HG03342 (cell line): ENCODE data around the gene TCF7L2.

ENCODE experiments used
- ATAC-seq: cut with Tn5 transposase; IDR thresholded peaks from one replicate; pipeline ENCODE4 v1.9.1; 2021; ENCODE audit warnings: mild to moderate bottlenecking, moderate library complexity; ENCODE audit not compliant: unreplicated experiment

Gene TCF7L2

DNA sequence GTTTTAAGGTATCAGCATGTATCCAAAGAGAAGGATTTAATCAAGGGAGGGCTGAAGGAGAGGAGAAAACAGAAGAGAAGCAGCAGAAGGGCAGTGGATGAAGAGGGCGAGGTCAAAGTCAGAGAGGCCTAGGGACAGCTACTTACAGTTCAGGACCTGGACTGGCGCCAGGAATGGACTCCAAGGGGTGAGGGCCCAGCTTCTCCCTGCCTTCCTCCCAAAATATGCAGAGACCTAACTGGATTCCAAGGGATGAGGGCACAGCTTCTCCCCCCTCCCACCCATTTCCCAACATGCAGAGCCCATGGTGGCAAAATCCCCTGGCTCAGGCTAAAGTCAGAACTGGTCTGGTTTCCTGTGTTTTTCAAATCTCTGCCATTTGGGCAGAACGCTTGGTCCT is 3.4 kb upstream of the TCF7L2 start:
- ATAC-seq: no peak

GRCh38 chr10:112948196-112948595 is 1.9 kb upstream of the TCF7L2 start:
- ATAC-seq: no peak

- ATAC-seq: no peak
Observed at GRCh38 chr10:112949143-112949823, 764 bp upstream of the TCF7L2 start.

GRCh38 chr10:112950714-112951358 is 789 bp downstream of the TCF7L2 start:
- ATAC-seq: no peak

- no peak for ATAC-seq
Observed at GRCh38 chr10:112951359-112952281, 1.6 kb downstream of the TCF7L2 start.

GRCh38 chr10:112952282-112953173 is 2.5 kb downstream of the TCF7L2 start:
- no peak for ATAC-seq

DNA sequence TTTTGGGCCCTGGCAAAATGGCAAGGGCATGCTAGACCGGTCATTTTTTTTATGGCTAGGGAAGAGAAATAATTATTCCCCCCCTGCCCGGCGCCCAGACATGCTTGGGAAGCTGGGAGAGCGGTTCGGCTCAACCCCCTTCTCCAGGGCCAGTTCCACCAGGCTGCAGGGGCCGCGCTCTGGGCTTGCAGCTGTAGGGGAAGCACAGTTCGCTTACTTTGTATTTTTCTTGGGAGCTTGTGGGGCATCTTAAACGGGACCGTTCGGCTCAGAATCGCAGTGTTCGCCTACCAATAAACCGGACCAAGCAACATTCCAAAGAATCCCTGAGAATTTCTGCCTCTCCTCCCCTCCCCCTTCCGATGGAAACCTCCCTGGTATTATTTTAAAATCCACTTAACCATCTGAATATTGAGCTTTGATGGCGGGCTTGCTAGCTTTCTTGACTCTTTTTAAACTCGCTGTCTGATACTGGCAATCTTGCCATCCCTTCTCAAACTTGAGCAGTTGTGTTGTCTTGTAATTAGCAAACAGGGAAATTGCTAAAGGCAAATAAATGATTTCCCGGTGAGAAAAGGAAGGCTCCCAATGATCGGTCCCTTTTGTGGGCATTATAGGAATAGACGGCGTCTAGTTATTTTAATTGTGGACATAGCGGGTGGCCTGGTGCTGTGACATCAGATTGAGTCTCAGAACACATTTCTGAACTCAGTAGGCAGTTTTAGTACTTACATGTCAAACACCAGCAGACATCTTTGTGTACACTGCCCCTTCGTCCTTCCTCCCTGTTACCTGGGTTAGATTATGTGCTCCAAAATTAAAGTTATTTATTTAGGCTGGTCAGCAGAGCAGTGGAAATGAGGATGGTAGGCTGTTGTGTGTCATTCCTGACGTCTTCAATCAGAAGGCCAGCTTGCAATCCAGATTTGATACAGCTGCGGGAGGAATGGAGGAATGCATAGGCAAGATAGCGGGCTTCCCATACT is 3.4 kb downstream of the TCF7L2 start:
- no peak for ATAC-seq

- ATAC-seq: no peak
Observed at GRCh38 chr10:112954974-112955581, 5.0 kb downstream of the TCF7L2 start.

GRCh38 chr10:112955582-112956421 is 5.8 kb downstream of the TCF7L2 start:
- ATAC-seq: no peak

GRCh38 chr10:112956631-112957350 is 6.7 kb downstream of the TCF7L2 start:
- ATAC-seq: no peak

DNA sequence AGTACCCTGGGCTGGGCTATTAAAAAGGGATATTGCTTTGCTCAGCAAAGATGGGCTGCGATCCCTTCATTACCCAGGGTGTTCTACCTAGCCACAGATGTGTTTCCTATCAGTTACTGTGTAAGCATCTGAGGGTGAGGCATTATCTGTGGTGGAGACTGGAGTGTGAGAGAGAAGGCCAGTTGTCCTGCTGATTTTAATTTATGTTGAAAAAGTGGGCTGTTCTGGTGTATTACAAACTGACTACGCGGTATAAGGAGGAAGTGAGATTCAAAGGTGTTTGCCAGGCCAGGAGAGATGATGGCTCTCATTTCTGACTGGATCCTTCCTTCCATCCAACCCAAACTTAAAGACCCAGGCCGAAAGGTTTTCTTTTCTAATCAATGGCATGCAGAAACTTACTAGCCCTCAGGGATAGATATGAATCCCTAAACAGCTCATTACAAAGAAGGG is 7.6 kb downstream of the TCF7L2 start:
- ATAC-seq: no peak

DNA sequence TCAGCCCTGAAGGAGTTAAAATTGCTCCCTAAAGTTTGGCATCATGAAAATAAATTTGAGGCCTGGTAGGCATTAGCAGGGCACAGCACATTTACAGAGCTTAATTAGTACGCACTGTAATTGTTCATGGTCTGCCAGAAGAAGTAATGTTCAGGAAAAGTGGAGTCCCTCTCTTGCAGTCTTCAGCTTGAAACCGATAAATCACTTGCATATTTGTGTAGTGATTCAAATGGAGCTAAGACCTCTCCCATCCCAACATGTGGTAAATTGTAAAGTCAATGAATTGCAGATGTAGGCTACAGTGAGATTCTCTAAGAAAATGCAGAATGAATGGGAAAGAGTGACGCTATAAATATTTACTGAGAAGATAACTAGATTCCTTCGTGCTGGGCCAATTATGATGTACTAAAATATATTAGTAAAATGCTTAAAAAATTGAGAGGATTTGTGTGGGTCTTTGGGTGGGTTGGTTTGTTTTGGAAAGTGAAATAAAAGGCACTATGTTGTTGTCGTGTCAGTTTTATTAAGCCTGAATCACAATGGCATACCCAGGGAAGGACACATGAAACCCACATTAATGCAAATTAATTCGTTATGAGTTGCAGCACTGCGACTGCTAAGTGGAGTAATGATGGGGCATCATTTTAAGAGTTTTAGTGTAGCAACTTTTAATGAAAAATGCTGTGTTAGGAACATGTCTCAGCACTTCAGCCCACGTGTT is 8.4 kb downstream of the TCF7L2 start:
- no peak for ATAC-seq

DNA sequence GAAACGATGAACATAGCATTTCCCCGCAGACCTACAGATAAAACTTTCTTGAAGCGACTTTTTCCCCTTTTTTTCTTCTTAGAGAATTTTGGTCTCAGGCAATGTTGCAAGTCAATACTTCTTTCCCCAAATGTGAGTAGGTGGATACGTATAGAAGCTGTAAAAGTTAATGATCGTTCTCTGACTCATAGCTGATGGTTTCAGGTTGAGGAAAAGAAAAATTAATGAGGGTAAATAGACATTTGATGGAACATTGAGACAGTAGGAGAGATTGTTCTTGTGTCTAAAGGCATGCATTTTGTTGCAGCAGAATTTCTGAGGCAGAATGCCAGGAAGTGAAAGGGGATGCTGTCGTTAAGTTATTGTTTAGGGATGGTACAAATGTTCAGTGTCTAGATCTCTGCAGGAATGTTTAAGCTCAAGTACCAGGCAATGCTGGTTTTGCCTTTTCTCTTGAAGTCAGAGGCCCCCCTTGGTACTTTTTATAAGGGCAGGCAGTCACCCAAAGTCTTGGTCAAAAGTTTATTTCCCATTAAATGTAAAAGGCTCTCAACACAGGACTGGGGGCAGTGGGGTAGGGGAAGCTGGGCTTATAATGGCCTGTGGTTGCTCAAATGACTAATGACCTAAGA is 9.3 kb downstream of the TCF7L2 start:
- ATAC-seq: no peak

GRCh38 chr10:112960151-112960681 is 10.2 kb downstream of the TCF7L2 start:
- ATAC-seq: no peak

GRCh38 chr10:112961609-112962008 is 11.6 kb downstream of the TCF7L2 start:
- ATAC-seq: no peak

DNA sequence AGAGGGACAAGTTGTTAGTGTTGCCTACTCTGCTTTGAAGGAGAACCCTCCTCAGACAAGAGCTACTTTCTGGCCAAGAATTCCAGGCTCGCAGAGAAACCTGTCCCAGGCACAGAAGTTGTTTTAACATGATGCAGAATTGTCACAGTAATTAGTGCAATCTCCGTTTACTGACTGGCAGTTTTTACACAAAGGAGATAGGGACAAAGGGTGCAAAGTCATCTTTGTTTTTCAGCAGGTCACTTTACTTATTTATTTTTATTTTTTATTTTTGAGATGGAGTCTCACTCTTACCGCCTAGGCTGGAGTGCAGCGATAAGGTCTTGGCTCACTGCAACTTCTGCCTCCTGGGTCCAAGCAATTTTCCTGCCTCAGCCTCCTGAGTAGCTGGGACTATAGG is 12.3 kb downstream of the TCF7L2 start:
- ATAC-seq: no peak
